Left ventricle myocardium inferior (tissue), 1 donor: ENCODE data around the gene SIVA1. TPM values are rescaled to one million over a fixed set of nuclear protein-coding genes. Genes with fewer than 3 reads are reported as not detected.
A peak's percentile ranks its signal among the peaks of the same experiment; 100 is the strongest.

Experiments used
- DNase-seq: peaks from one replicate; pipeline ENCODE4 v3.0.0-alpha.2; 2020
- H3K27ac ChIP-seq: fragments of 200-600 bp; replicated peaks from 2 replicates; pipeline ENCODE4 v1.8.0; 2021
- H3K27me3 ChIP-seq: fragments of 200-600 bp; 2 replicates; pipeline ENCODE4 v1.8.0; 2021; ENCODE audit warnings: low read depth
- H3K36me3 ChIP-seq: fragments of 200-600 bp; 2 replicates; pipeline ENCODE4 v1.8.0; 2021
- H3K4me1 ChIP-seq: fragments of 200-600 bp; 2 replicates; pipeline ENCODE4 v1.8.0; 2021
- H3K4me3 ChIP-seq: fragments of 200-600 bp; 2 replicates; pipeline ENCODE4 v1.8.0; 2021; ENCODE audit warnings: mild to moderate bottlenecking, moderate library complexity
- H3K9me3 ChIP-seq: fragments of 200-600 bp; replicated peaks from 2 replicates; pipeline ENCODE4 v1.8.0; 2021
- intact Hi-C: fragments of 100-400 bp; cut with micrococcal nuclease; formaldehyde crosslinking; loops from one replicate; pipeline ENCODE4 v1.11.0; 2022
- total RNA-seq: library from RNA; stranded (reverse); fragmentation: NEBNext Ultra II Directional; extraction: Animal tissue kit (Norgen Biotek cat#: 25700); gene quantifications from one replicate; pipeline ENCODE4 v1.2.1, GENCODE V29; 2021
- TF ChIP-seq, protein P1 (sequence below): fragments of 200-600 bp; IDR thresholded peaks from 2 replicates; pipeline ENCODE4 v1.8.0; 2021; ENCODE audit warnings: antibody characterized with exemption, mild to moderate bottlenecking, borderline replicate concordance
- donor health status: DM: no; HTN: yes; CAD: no; lungs with severe emphysema.

The SIVA1 gene
- total RNA-seq, 1 donor from 2014 or later: 55.6 TPM

DNA sequence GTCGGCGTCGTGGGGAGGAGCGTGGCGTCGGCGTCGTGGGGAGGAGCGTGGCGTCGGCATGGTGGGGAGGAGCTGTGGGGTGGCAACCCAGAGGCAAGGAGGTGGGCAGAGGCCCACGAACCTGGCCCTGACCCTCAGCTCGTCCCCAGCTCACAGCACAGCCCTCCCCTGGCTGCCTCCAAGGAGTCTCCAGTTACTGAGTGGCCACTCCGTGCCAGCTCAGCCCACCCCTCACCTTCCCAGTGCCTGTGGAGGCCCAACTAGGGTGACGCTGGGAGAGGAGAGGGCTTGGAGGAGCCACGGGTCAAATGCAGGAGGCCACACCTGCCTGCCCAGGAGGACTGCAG lies 23.1 kb upstream of the SIVA1 start:
- DNase-seq: no peak
- Histone ChIP-seq H3K36me3 (no peaks in the 10 kb centered on the region), H3K9me3 (no peaks in the 10 kb centered on the region), H3K27me3 (no peaks in the 10 kb centered on the region), H3K4me3 (no peak overlapping the region), H3K27ac (peak overlapping the region; percentile 98), H3K4me1 (peaks cover 93% of the 10 kb centered on the region)
- intact Hi-C loops: no loop called here
- TF ChIP-seq, protein P1, sequence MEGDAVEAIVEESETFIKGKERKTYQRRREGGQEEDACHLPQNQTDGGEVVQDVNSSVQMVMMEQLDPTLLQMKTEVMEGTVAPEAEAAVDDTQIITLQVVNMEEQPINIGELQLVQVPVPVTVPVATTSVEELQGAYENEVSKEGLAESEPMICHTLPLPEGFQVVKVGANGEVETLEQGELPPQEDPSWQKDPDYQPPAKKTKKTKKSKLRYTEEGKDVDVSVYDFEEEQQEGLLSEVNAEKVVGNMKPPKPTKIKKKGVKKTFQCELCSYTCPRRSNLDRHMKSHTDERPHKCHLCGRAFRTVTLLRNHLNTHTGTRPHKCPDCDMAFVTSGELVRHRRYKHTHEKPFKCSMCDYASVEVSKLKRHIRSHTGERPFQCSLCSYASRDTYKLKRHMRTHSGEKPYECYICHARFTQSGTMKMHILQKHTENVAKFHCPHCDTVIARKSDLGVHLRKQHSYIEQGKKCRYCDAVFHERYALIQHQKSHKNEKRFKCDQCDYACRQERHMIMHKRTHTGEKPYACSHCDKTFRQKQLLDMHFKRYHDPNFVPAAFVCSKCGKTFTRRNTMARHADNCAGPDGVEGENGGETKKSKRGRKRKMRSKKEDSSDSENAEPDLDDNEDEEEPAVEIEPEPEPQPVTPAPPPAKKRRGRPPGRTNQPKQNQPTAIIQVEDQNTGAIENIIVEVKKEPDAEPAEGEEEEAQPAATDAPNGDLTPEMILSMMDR: no peak

DNA sequence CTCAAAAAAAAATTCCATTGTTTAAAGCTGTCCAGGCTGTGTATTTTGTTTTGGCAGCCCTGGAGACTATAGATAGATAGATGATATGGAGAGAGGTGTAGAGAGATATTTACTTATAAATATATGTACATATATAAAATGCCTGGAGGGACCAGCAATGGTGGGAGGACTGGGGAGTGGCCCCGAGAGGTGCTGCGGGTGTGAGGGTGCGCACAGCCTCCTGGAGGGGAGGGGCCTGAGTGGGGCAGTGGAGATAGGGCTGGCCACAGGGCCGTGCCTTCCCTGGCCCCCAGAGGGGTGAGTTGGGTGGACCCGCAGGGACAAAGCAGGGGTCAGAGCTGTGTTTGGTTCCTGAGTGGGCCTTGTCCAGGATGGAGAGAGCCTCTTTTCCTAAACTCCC lies 22.5 kb upstream of the SIVA1 start:
- H3K27ac ChIP-seq: peak overlapping the region; percentile 98
- H3K36me3 ChIP-seq: no peaks in the 10 kb centered on the region
- H3K27me3 ChIP-seq: no peaks in the 10 kb centered on the region
- intact Hi-C loops: no loop called here
- peaks cover 93% of the 10 kb centered on the region for H3K4me1 ChIP-seq
- DNase-seq: no peak
- no peaks in the 10 kb centered on the region for H3K9me3 ChIP-seq
- no peak overlapping the region for H3K4me3 ChIP-seq
- TF ChIP-seq, protein P1: no peak

DNA sequence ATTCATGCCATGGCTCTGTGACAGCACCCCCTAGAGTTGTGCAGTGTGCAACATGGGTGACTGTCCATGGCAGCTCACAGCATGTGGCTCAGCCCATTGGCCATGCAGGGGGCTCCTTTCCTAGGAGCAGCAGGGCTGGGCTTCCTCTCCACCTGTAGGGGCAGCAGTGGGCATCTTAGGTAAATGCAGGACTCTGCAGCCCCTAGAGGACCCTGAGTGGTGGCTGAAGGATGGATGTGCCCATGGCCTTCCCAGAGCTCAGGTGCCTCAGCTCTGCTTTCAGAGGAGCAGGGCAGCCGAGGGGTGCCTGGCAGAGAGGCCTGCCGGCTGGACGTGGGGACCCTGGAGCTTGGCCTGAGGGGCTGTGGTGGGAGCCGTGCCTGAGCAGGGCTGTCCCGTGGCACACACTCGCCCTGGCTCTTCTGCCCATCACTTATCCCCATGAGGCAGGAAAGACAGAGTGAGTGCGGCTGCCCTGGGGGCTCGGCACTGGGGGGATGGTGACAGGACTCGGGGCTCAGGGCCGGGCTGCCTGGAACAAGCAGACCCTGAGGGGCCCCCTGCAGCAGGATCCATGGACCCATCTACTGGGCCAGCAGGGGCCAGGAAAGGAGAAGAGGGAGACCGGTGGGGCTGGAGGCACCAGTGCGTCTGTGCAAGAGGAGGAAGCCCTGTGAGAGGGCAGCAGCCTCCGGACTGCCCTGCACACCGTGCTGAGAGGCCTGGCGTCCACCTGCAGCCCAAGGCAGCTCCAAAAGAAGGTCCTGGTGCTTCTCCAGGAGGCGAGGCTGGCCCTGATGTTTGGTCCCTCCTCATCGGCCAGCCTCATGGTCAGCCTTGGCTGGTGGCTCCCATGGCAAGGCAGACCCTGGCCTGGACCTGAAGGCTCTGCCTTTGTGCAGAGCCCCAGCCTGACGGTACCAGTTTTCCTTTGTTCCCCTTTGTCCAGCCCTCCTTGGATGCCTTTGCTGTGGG lies 21.3 kb upstream of the SIVA1 start:
- Histone ChIP-seq H3K4me1 (peaks cover 93% of the 10 kb centered on the region), H3K36me3 (no peaks in the 10 kb centered on the region), H3K27ac (peak overlapping the region; percentile 98), H3K27me3 (no peaks in the 10 kb centered on the region), H3K4me3 (no peak overlapping the region), H3K9me3 (no peaks in the 10 kb centered on the region)
- intact Hi-C loops: no loop called here
- TF ChIP-seq, protein P1: peak; percentile 43
- DNase-seq: no peak

DNA sequence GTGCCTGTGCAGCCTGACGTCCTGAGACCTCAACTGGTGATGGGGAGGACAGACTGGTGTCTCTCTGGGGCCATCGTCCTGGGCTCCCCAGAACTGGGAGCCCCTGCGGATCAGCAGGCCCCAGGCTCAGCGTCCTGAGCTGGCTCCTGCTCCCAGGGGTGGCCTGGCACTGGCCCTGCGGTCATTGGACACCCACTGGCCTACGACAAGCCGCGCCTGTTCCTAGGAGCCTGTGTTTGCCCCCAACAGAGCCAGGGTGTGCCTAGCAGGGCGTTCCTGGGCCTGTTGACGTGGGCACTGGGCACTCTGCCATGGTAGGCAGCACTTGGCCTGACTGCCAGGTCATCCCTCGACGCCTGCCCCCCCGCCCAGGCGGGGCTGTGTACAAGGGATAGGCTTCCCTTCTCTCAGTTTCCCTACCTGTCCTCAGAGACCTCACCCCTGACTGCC lies 20.6 kb upstream of the SIVA1 start:
- H3K4me3 ChIP-seq: no peak overlapping the region

DNA sequence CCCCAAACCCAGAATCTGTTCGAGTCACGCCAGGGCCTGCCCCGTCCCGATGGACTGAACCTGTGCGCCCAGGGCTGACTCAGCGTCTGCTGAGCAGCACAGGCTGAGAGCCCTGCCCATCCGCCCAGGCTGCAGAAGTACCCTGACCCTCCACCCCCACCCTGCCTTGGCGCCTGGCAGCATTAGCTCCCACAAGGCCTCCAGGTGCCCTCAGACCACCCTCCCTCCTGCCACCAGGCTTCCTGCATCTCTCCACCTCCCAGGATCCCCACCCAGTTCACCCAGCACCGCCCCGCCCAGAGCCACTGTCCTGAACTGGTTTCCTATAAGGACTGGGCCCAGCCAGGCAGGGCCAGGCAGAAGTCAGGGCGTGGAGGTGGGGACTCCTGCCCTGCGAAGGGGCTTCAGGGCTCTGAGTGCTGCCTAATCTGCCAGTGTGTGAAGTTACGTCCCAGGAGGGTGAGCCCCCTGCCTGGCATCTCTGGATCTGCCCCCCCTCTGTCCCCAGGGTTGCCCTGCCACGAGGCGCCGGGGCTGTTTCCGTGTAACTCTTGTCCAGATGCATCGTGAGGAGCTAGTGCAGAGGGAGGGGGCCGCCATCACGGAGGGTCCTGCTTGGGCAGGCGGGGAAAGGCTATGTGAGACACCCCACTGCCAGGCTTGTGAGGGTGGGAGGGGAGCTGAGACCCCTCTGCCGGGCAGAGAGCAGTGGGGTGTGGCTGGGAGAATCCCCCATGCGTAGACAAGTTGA lies 19.8 kb upstream of the SIVA1 start:
- Histone ChIP-seq H3K36me3 (peaks cover 4% of the 10 kb centered on the region), H3K4me1 (peaks cover 93% of the 10 kb centered on the region), H3K27me3 (no peaks in the 10 kb centered on the region), H3K9me3 (no peaks in the 10 kb centered on the region), H3K4me3 (no peak overlapping the region), H3K27ac (peak overlapping the region; percentile 98)
- intact Hi-C loops: no loop called here
- DNase-seq: no peak
- TF ChIP-seq, protein P1: no peak

More for the DNA sequence above, 20.6 kb upstream of the SIVA1 start:
- H3K27ac ChIP-seq: peak overlapping the region; percentile 98
- intact Hi-C loops: no loop called here
- peak; percentile 88 for DNase-seq
- peaks cover 93% of the 10 kb centered on the region for H3K4me1 ChIP-seq
- TF ChIP-seq, protein P1: no peak
- H3K27me3 ChIP-seq: no peaks in the 10 kb centered on the region
- H3K9me3 ChIP-seq: no peaks in the 10 kb centered on the region
- no peaks in the 10 kb centered on the region for H3K36me3 ChIP-seq
